GM03348 (cell line): ENCODE measurements around the gene L1CAM.
"Not testable (repeated sequence)": the region's sequence is repeated elsewhere in the genome, so short reads cannot be mapped to it uniquely, and the experiment has no call there.

Experiments
- DNase-seq: peaks from one replicate; pipeline ENCODE4 v3.0.0; 2012; ENCODE audit warnings: low spot score

L1CAM gene

GRCh38 chrX:153829799-153830639 lies 56.0 kb downstream of the L1CAM start, which contains the start of gene PDZD4:
Gene PDZD4 (minus strand): TSS chrX:153830544. CDS start chrX:153830298, 246 bp downstream.
- no peak for DNase-seq

GRCh38 chrX:153829549-153829798 lies 56.5 kb downstream of the L1CAM start:
- DNase-seq = no peak

- DNase-seq = peak; percentile 41
Observed at GRCh38 chrX:153828723-153829548, 57.0 kb downstream of the L1CAM start.

- DNase-seq = no peak
Observed at GRCh38 chrX:153828308-153828707, 57.7 kb downstream of the L1CAM start.

GRCh38 chrX:153827903-153828302 lies 58.1 kb downstream of the L1CAM start:
- DNase-seq = no peak

- DNase-seq = no peak
Observed at GRCh38 chrX:153827016-153827415, 59.0 kb downstream of the L1CAM start.

- DNase-seq = no peak
Observed at GRCh38 chrX:153825042-153825441, 60.9 kb downstream of the L1CAM start.

- DNase-seq = no peak
Observed at GRCh38 chrX:153824348-153824747, 61.6 kb downstream of the L1CAM start.

GRCh38 chrX:153821066-153821465 lies 64.9 kb downstream of the L1CAM start:
- DNase-seq = no peak

- no peak for DNase-seq
Observed at GRCh38 chrX:153820601-153821000, 65.4 kb downstream of the L1CAM start.

- DNase-seq = no peak
Observed at GRCh38 chrX:153819384-153820040, 66.5 kb downstream of the L1CAM start.

GRCh38 chrX:153818571-153819383 lies 67.2 kb downstream of the L1CAM start:
- DNase-seq = peak; percentile 68

- DNase-seq = not testable (repeated sequence)
Observed at GRCh38 chrX:153818064-153818463, 67.9 kb downstream of the L1CAM start.

- no peak for DNase-seq
Observed at GRCh38 chrX:153816831-153817690, 68.9 kb downstream of the L1CAM start.

- DNase-seq = no peak
Observed at GRCh38 chrX:153814591-153815315, 71.2 kb downstream of the L1CAM start.

GRCh38 chrX:153813161-153813560 lies 72.8 kb downstream of the L1CAM start:
- DNase-seq = no peak

- no peak for DNase-seq
Observed at GRCh38 chrX:153812220-153812619, 73.8 kb downstream of the L1CAM start.
